HCT116 (cell line): ENCODE measurements around the gene TUT1. TPM values are rescaled to one million over a fixed set of nuclear protein-coding genes. Genes with fewer than 3 reads are reported as not detected.

Source experiments
- ATAC-seq: fragments of 200-7000 bp; cut with Tn5 transposase; 2 replicates; pipeline ENCODE4 v1.9.1; 2020; ENCODE audit warnings: mild to moderate bottlenecking, moderate library complexity
- Bru-seq: library from RNA; stranded (reverse); fragments of 400-500 nt; gene quantifications from one replicate; lab custom pipeline; 2021; lab: Mats Ljungman, UMichigan
- BruChase-seq, 2 experiments: library from RNA; stranded (reverse); fragments of 400-500 nt; gene quantifications; one replicate each; lab custom pipeline; 2021; lab: Mats Ljungman, UMichigan
- BruUV-seq: library from RNA; stranded (reverse); fragments of 400-500 nt; replicated peaks from 2 replicates; lab custom pipeline; 2021; lab: Mats Ljungman, UMichigan
- CTCF ChIA-PET: fragments of 300-600 bp; sonication (Branson Sonifier 250); formaldehyde crosslinking; loops from one replicate; lab custom pipeline; 2021; ENCODE audit warnings: antibody characterized with exemption; lab: Charles Lee
- POLR2A ChIA-PET: fragments of 300-600, 350-600 bp; sonication (Branson Sonifier 250); formaldehyde crosslinking; loops from one replicate; lab custom pipeline; 2021; ENCODE audit warnings: antibody characterized with exemption; lab: Charles Lee
- RAD21 ChIA-PET, 2 experiments: fragments of 300-600 bp; sonication (Branson Sonifier 250); formaldehyde crosslinking; loops; one replicate each; lab custom pipeline; 2023; ENCODE audit warnings: low total read pairs in 2 of 2; ENCODE audit not compliant: uncharacterized antibody in 2 of 2, unreplicated experiment in 2 of 2, low non-redundant PET in 1 of 2; lab: Charles Lee
- DNase-seq: peaks from one replicate; pipeline ENCODE4 v3.0.0-alpha.2; 2010; ENCODE audit warnings: low read depth, low spot score
- H2AFZ ChIP-seq: fragments of 200-600 bp; shearing (Covaris generic), sonication (generic); 2 replicates; pipeline ENCODE4 v1.6.1; 2017; ENCODE audit warnings: low read depth, mixed run types, mixed read lengths, antibody characterized with exemption, low read length; ENCODE audit not compliant: poor library complexity, severe bottlenecking
- H3K27ac ChIP-seq: 2 replicates; pipeline ENCODE4 v1.5.1; 2012; ENCODE audit warnings: low read depth, low read length
- H3K27me3 ChIP-seq: fragments of 200-600 bp; sonication (generic); 2 replicates; pipeline ENCODE4 v1.6.1; 2016; ENCODE audit warnings: mixed run types, low read length, mixed read lengths; ENCODE audit not compliant: insufficient read depth
- H3K36me3 ChIP-seq, 2 experiments: fragments of 200-500 bp in 1 of 2; fragments of 200-600 bp in 1 of 2; sonication (Bioruptor generic) in 1 of 2; sonication (generic) in 1 of 2; 2 replicates each; pipeline versions ENCODE4 v1.5.1 to v1.6.1; 2014 to 2016; ENCODE audit warnings: low read length in 2 of 2, inconsistent platforms in 1 of 2, mixed read lengths in 1 of 2, mixed run types in 1 of 2; ENCODE audit not compliant: insufficient read depth in 2 of 2, control insufficient read depth in 1 of 2
- H3K4me1 ChIP-seq, 2 experiments: fragments of 200-600 bp in 1 of 2; sonication (generic) in 1 of 2; 2 replicates each; pipeline versions ENCODE4 v1.5.1 to v1.6.1; 2012 to 2017; ENCODE audit warnings: low read length in 2 of 2, inconsistent platforms in 1 of 2, mild to moderate bottlenecking in 1 of 2, mixed read lengths in 1 of 2, mixed run types in 1 of 2, moderate library complexity in 1 of 2; ENCODE audit not compliant: insufficient read depth in 2 of 2, control insufficient read depth in 1 of 2
- H3K4me2 ChIP-seq: fragments of 200-600 bp; sonication (generic); 2 replicates; pipeline ENCODE4 v1.6.1; 2017; ENCODE audit warnings: mixed run types, low read length, mixed read lengths
- H3K4me3 ChIP-seq, 2 experiments: fragments of 200-600 bp in 1 of 2; sonication (generic) in 1 of 2; replicated peaks in 1 of 2; 2 replicates each; pipeline ENCODE4 v1.5.1; 2011 to 2016; ENCODE audit warnings: low read length in 2 of 2, control low read depth in 1 of 2, low read depth in 1 of 2, mild to moderate bottlenecking in 1 of 2, mixed read lengths in 1 of 2, mixed run types in 1 of 2
- H3K79me2 ChIP-seq: fragments of 200-600 bp; sonication (generic); 2 replicates; pipeline ENCODE4 v1.6.1; 2017; ENCODE audit warnings: mild to moderate bottlenecking, mixed run types, low read length, moderate library complexity, mixed read lengths; ENCODE audit not compliant: insufficient read depth
- H3K9ac ChIP-seq: fragments of 200-600 bp; sonication (generic); 2 replicates; pipeline ENCODE4 v1.6.1; 2016; ENCODE audit warnings: low read length, mixed read lengths
- H3K9me2 ChIP-seq: fragments of 200-600 bp; sonication (generic), shearing (Covaris generic); 2 replicates; pipeline ENCODE4 v1.6.1; 2017; ENCODE audit warnings: mixed run types, mild to moderate bottlenecking, moderate library complexity; ENCODE audit not compliant: insufficient read depth
- H3K9me3 ChIP-seq, 2 experiments: fragments of 200-500 bp in 1 of 2; fragments of 200-600 bp in 1 of 2; sonication (Bioruptor generic) in 1 of 2; sonication (generic) in 1 of 2; 2 replicates each; pipeline ENCODE4 v1.6.1; 2014 to 2017; ENCODE audit warnings: low read length in 2 of 2, mixed read lengths in 2 of 2, inconsistent platforms in 1 of 2, low read depth in 1 of 2, mild to moderate bottlenecking in 1 of 2, mixed run types in 1 of 2, moderate library complexity in 1 of 2; ENCODE audit not compliant: control insufficient read depth in 1 of 2, insufficient read depth in 1 of 2
- H4K20me1 ChIP-seq: fragments of 200-600 bp; sonication (generic), shearing (Covaris generic); 2 replicates; pipeline ENCODE4 v1.6.1; 2017; ENCODE audit warnings: mixed run types, mild to moderate bottlenecking, moderate library complexity; ENCODE audit not compliant: insufficient read depth
- CBX3 ChIP-seq: IDR thresholded peaks from 2 replicates; pipeline ENCODE4 v1.6.1; 2012; ENCODE audit warnings: low read depth
- CEBPB ChIP-seq: IDR thresholded peaks from 2 replicates; pipeline ENCODE4 v1.6.1; 2012; ENCODE audit warnings: low read depth
- EZH2phosphoT487 ChIP-seq: fragments of 200-600 bp; IDR thresholded peaks from 2 replicates; pipeline ENCODE4 v1.6.1; 2018; ENCODE audit warnings: antibody characterized with exemption, borderline replicate concordance
- FOSL1 ChIP-seq: IDR thresholded peaks from 2 replicates; pipeline ENCODE4 v1.6.1; 2012; ENCODE audit warnings: low read depth
- JUND ChIP-seq: IDR thresholded peaks from 2 replicates; pipeline ENCODE4 v1.6.1; 2012
- POLR2A ChIP-seq: IDR thresholded peaks from 2 replicates; pipeline ENCODE4 v1.7.0; 2011; ENCODE audit warnings: borderline replicate concordance; ENCODE audit not compliant: insufficient read depth, insufficient read length; ENCODE audit errors: extremely low read depth
- POLR2AphosphoS5 ChIP-seq: IDR thresholded peaks from 2 replicates; pipeline ENCODE4 v1.6.1; 2011; ENCODE audit warnings: mild to moderate bottlenecking, low read depth, low read length, moderate library complexity
- SP1 ChIP-seq: IDR thresholded peaks from 2 replicates; pipeline ENCODE4 v1.6.1; 2012; ENCODE audit warnings: low read depth
- TCF7L2 ChIP-seq: IDR thresholded peaks from 2 replicates; pipeline ENCODE4 v1.7.0; 2011; ENCODE audit warnings: borderline replicate concordance, inconsistent platforms; ENCODE audit not compliant: insufficient read depth, insufficient read length; ENCODE audit errors: extremely low read depth
- YY1 ChIP-seq: IDR thresholded peaks from 2 replicates; pipeline ENCODE4 v1.6.1; 2011; ENCODE audit warnings: low read length, low read depth, moderate library complexity, mild to moderate bottlenecking; ENCODE audit not compliant: insufficient replicate concordance; ENCODE audit errors: extremely low read depth
- ZFX ChIP-seq: fragments of 450-650 bp; IDR thresholded peaks from 2 replicates; pipeline ENCODE4 v1.6.1; 2017
- ZNF274 ChIP-seq: fragments of 200-500 bp; sonication (Bioruptor generic); IDR thresholded peaks from 2 replicates; pipeline ENCODE4 v1.6.1; 2014; ENCODE audit warnings: mild to moderate bottlenecking, low read depth, low read length, inconsistent platforms
- intact Hi-C: fragments of 100-400 bp; cut with micrococcal nuclease; formaldehyde crosslinking; loops from 2 replicates; pipeline ENCODE4 v1.10.0; 2022
- long read RNA-seq: library from polyadenylated mRNA; unstranded; transcript quantifications from one replicate; pipeline ENCODE4 v2.0.0, GENCODE V29; 2021; ENCODE audit not compliant: unreplicated experiment
- polyA plus RNA-seq: library from polyadenylated mRNA; unstranded; fragments of >200 nt; gene quantifications from 2 replicates; pipeline ENCODE4 v1.2.1, GENCODE V29; 2012; ENCODE audit warnings: missing spikeins
- total RNA-seq: library from RNA; stranded (reverse); gene quantifications from one replicate; pipeline ENCODE4 v1.2.1, GENCODE V29; 2021; ENCODE audit not compliant: unreplicated experiment
- TF ChIP-seq, protein P1 (sequence below), 3 experiments: fragments of 200-600 bp in 1 of 3; sonication (generic) in 1 of 3; IDR thresholded peaks in 2 of 3; conservative IDR thresholded peaks in 1 of 3; 2 replicates each; pipeline ENCODE4 v1.5.1; 2012 to 2017; ENCODE audit warnings: low read depth in 2 of 3, low read length in 2 of 3, antibody characterized with exemption in 1 of 3, borderline replicate concordance in 1 of 3, control low read depth in 1 of 3, mild to moderate bottlenecking in 1 of 3, mixed read lengths in 1 of 3, mixed run types in 1 of 3, moderate library complexity in 1 of 3; ENCODE audit not compliant: insufficient read depth in 1 of 3
- TF ChIP-seq, protein P2 (sequence below): IDR thresholded peaks from 2 replicates; pipeline ENCODE4 v1.6.1; 2012
- TF ChIP-seq, protein P3 (sequence below): IDR thresholded peaks from 2 replicates; pipeline ENCODE4 v1.6.1; 2011; ENCODE audit warnings: mild to moderate bottlenecking, low read length, moderate library complexity; ENCODE audit not compliant: insufficient replicate concordance; ENCODE audit errors: extremely low read depth

Gene TUT1, protein sequence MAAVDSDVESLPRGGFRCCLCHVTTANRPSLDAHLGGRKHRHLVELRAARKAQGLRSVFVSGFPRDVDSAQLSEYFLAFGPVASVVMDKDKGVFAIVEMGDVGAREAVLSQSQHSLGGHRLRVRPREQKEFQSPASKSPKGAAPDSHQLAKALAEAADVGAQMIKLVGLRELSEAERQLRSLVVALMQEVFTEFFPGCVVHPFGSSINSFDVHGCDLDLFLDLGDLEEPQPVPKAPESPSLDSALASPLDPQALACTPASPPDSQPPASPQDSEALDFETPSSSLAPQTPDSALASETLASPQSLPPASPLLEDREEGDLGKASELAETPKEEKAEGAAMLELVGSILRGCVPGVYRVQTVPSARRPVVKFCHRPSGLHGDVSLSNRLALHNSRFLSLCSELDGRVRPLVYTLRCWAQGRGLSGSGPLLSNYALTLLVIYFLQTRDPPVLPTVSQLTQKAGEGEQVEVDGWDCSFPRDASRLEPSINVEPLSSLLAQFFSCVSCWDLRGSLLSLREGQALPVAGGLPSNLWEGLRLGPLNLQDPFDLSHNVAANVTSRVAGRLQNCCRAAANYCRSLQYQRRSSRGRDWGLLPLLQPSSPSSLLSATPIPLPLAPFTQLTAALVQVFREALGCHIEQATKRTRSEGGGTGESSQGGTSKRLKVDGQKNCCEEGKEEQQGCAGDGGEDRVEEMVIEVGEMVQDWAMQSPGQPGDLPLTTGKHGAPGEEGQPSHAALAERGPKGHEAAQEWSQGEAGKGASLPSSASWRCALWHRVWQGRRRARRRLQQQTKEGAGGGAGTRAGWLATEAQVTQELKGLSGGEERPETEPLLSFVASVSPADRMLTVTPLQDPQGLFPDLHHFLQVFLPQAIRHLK
- total RNA-seq (49.0 TPM), Bru-seq, nascent RNA (percentile 68 among the genes with signal in this experiment), BruChase-seq, experiment 1, labeled RNA remaining after a 6-hour chase (percentile 80 among the genes with signal in this experiment), BruChase-seq, experiment 2, labeled RNA remaining after a 2-hour chase (percentile 93 among the genes with signal in this experiment)
- polyA plus RNA-seq: 23.7 and 25.5 TPM in 2 replicates
- long read RNA-seq, transcript TUT1-202 (9 exons, 2,826 nt): major isoform, 21 of 101 reads
- long read RNA-seq, partial matches to known transcripts: 30 of 101 reads
- long read RNA-seq, other reads (novel, unspliced or antisense): 50 of 101 reads

DNA sequence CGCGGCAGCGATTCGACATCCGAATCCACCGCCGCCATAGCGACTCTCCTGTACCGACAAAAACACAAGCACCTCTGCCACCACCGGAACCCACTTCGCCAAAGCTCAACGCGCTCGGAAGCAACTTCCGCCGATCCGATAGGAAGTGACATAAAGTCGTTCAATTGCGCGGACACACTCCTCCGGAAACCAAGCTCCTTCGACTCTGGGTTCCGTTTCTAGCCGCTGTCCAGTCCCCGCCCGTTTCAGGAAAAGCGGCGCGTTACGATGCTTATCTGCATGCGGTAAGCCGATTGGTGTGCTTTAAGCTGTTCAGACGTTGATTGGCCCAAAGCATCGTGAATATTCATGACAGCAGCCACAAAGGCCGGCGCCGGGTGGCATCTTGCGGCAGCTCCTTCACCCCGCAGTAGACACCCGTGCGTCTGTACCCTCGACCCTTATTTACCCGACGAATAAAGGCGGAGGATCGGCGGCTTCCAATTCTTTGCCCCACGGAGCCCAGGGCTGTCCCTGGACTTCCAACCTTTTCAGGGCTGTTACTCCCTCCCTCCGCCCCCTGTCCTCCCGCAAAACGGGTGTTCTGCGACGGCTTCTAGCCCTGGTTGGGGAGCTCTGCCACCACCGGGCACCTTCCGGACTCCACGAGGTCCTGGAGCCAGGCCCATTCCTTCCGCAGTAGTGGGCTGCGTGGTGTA lies at the start of gene TUT1:
Gene TUT1 (minus strand): TSS at position 76 of the 698 bp plus-strand sequence. CDS start 38 bp downstream, at position 38.
- Histone ChIP-seq H3K4me1 (peaks cover 21 to 36% of the 10 kb centered on the region in 2 experiments), H3K4me2 (peak within 1 kb of the TSS; percentile 86), H2AFZ (no peak within 1 kb of the TSS), H4K20me1 (no peaks in the 10 kb centered on the region), H3K9ac (peak within 1 kb of the TSS; percentile 88), H3K27ac (peak within 1 kb of the TSS; percentile 77), H3K36me3 (peaks cover 39 to 51% of the 10 kb centered on the region in 2 experiments), H3K9me3 (no peaks in the 10 kb centered on the region), H3K4me3 (peak within 1 kb of the TSS; percentile 78 to 97), H3K27me3 (no peaks in the 10 kb centered on the region), H3K9me2 (no peaks in the 10 kb centered on the region), H3K79me2 (peaks cover 56% of the 10 kb centered on the region)
- ChIA-PET CTCF (interaction anchor here (0.8 to 2.9 kb wide), 17 partner anchors 8 to 249 kb away, joined by 3 to 20 read pairs (median 4); partner anchors contain the start of genes B3GAT3, C11orf98, CSKMT and EEF1G), RAD21 (interaction anchor here (0.5 to 1.5 kb wide), 6 partner anchors 8 to 196 kb away, joined by 3 to 6 read pairs (median 4); partner anchors contain the start of genes EEF1G (in 2 of the 2), MTA2 (in 1 of the 2) and ZBTB3 (in 1 of the 2)), POLR2A (interaction anchor here (0.7 to 3.6 kb wide), 34 partner anchors 11 to 264 kb away, joined by 3 to 52 read pairs (median 5); partner anchors contain the start of genes B3GAT3, C11orf98, CSKMT and EEF1G)
- TF ChIP-seq, protein P1, sequence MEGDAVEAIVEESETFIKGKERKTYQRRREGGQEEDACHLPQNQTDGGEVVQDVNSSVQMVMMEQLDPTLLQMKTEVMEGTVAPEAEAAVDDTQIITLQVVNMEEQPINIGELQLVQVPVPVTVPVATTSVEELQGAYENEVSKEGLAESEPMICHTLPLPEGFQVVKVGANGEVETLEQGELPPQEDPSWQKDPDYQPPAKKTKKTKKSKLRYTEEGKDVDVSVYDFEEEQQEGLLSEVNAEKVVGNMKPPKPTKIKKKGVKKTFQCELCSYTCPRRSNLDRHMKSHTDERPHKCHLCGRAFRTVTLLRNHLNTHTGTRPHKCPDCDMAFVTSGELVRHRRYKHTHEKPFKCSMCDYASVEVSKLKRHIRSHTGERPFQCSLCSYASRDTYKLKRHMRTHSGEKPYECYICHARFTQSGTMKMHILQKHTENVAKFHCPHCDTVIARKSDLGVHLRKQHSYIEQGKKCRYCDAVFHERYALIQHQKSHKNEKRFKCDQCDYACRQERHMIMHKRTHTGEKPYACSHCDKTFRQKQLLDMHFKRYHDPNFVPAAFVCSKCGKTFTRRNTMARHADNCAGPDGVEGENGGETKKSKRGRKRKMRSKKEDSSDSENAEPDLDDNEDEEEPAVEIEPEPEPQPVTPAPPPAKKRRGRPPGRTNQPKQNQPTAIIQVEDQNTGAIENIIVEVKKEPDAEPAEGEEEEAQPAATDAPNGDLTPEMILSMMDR (IDR thresholded peaks at IDR 0.05 in 2 of 3, conservative IDR thresholded peaks at IDR 0.05 in 1 of 3; ENCODE audit: borderline replicate concordance in 1 of 3, insufficient read depth in 1 of 3, low read depth in 2 of 3, low read length in 2 of 3): no peak
- TF ChIP-seq POLR2A: peak; percentile 97
- TF ChIP-seq CBX3: no peak
- TF ChIP-seq, protein P2, sequence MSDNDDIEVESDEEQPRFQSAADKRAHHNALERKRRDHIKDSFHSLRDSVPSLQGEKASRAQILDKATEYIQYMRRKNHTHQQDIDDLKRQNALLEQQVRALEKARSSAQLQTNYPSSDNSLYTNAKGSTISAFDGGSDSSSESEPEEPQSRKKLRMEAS: no peak
- TF ChIP-seq ZFX: peak; percentile 28; the same call in 1 of the 2 replicates
- TF ChIP-seq, protein P3, sequence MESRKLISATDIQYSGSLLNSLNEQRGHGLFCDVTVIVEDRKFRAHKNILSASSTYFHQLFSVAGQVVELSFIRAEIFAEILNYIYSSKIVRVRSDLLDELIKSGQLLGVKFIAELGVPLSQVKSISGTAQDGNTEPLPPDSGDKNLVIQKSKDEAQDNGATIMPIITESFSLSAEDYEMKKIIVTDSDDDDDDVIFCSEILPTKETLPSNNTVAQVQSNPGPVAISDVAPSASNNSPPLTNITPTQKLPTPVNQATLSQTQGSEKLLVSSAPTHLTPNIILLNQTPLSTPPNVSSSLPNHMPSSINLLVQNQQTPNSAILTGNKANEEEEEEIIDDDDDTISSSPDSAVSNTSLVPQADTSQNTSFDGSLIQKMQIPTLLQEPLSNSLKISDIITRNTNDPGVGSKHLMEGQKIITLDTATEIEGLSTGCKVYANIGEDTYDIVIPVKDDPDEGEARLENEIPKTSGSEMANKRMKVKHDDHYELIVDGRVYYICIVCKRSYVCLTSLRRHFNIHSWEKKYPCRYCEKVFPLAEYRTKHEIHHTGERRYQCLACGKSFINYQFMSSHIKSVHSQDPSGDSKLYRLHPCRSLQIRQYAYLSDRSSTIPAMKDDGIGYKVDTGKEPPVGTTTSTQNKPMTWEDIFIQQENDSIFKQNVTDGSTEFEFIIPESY: peak; percentile 67
- TF ChIP-seq FOSL1: no peak
- TF ChIP-seq SP1: no peak
- no peak for TF ChIP-seq JUND
- TF ChIP-seq CEBPB: no peak
- TF ChIP-seq TCF7L2: peak; percentile 57
- no peak for TF ChIP-seq ZNF274
- TF ChIP-seq YY1: peak; percentile 77
- TF ChIP-seq POLR2AphosphoS5: peak; percentile 97
- TF ChIP-seq EZH2phosphoT487: no peak
- ATAC-seq: peak; percentile 90
- BruUV-seq: no TSS peak
- DNase-seq: peak; percentile 99
- intact Hi-C loops: loop anchor here (1.0 to 5.0 kb wide), 3 partner anchors 10 to 81 kb away; partner anchors contain the start of genes INTS5, LBHD1, MTA2 and UQCC3
